ENCODE data around the gene KCNQ5. TPM values are rescaled to one million over a fixed set of nuclear protein-coding genes. Genes with fewer than 3 reads are reported as not detected.

The KCNQ5 gene
- total RNA-seq, 1 experiment from 2014 or later = 2.0 TPM

- no peaks in the 10 kb centered on the region for H3K27me3 Mint-ChIP-seq (ENCODE audit: low read depth)
- no peak for DNase-seq (ENCODE audit: low spot score)
- ATAC-seq = no peak
- TF ChIP-seq NFYB (CRISPR knock-in tag; conservative IDR thresholded peaks at IDR 0.05; ENCODE audit: low read depth) = no peak
- TF ChIP-seq MLX (CRISPR knock-in tag; IDR thresholded peaks at IDR 0.05) = no peak
- TF ChIP-seq USF1 (CRISPR knock-in tag; IDR thresholded peaks at IDR 0.05) = no peak
- peaks cover 16% of the 10 kb centered on the region for H3K4me1 Mint-ChIP-seq
- ChIA-PET CTCF (no interaction called here), POLR2A (no interaction called here)
- no peak overlapping the region for H3K4me3 Mint-ChIP-seq
- no peaks in the 10 kb centered on the region for H3K9me3 Mint-ChIP-seq
- no peak overlapping the region for H3K27ac Mint-ChIP-seq
- H3K36me3 Mint-ChIP-seq = no peaks in the 10 kb centered on the region
These were observed 350.7 kb downstream of the KCNQ5 start for GRCh38 chr6:72972579-72972978.

GRCh38 chr6:72974276-72974675 is 352.4 kb downstream of the KCNQ5 start:
- Mint-ChIP-seq H3K4me1 (peaks cover 19% of the 10 kb centered on the region), H3K36me3 (peaks cover 3% of the 10 kb centered on the region), H3K4me3 (no peak overlapping the region), H3K27me3 (ENCODE audit: low read depth) (no peaks in the 10 kb centered on the region), H3K9me3 (peaks cover 7% of the 10 kb centered on the region), H3K27ac (no peak overlapping the region)
- CTCF ChIA-PET = interaction anchor here (0.7 kb wide), 1 partner anchor 598 kb away, joined by 3 read pairs; no protein-coding TSS in a partner anchor
- ATAC-seq = no peak
- no peak for DNase-seq (ENCODE audit: low spot score)
- POLR2A ChIA-PET = no interaction called here
- TF ChIP-seq E2F4 (CRISPR knock-in tag; IDR thresholded peaks at IDR 0.05; ENCODE audit: borderline replicate concordance, low read depth) (no peak), ZNF425 (CRISPR knock-in tag; conservative IDR thresholded peaks at IDR 0.05) (no peak), ZNF671 (CRISPR knock-in tag; IDR thresholded peaks at IDR 0.05) (no peak), ZNF219 (CRISPR knock-in tag; IDR thresholded peaks at IDR 0.05; ENCODE audit: borderline replicate concordance) (no peak), TEAD4 (CRISPR knock-in tag; IDR thresholded peaks at IDR 0.05) (no peak)

GRCh38 chr6:72975352-72975752 is 353.5 kb downstream of the KCNQ5 start:
- peak overlapping the region; percentile 15; the same call in 1 of the 2 replicates for H3K27ac Mint-ChIP-seq
- DNase-seq (ENCODE audit: low spot score) = no peak
- ChIA-PET CTCF (no interaction called here), POLR2A (no interaction called here)
- peaks cover 12% of the 10 kb centered on the region for H3K9me3 Mint-ChIP-seq
- H3K4me3 Mint-ChIP-seq = no peak overlapping the region
- no peaks in the 10 kb centered on the region; the same call in 1 of the 2 replicates for H3K27me3 Mint-ChIP-seq (ENCODE audit: low read depth)
- peaks cover 19% of the 10 kb centered on the region for H3K4me1 Mint-ChIP-seq
- no peak for ATAC-seq
- peaks cover 4% of the 10 kb centered on the region for H3K36me3 Mint-ChIP-seq
- no peak for TF ChIP-seq ATF3 (CRISPR knock-in tag; conservative IDR thresholded peaks at IDR 0.05)
- no peak for TF ChIP-seq PRDM15 (CRISPR knock-in tag; IDR thresholded peaks at IDR 0.05)
- TF ChIP-seq JUN (CRISPR knock-in tag; IDR thresholded peaks at IDR 0.05) = no peak
- TF ChIP-seq RELA (CRISPR knock-in tag; IDR thresholded peaks at IDR 0.05; ENCODE audit: borderline replicate concordance) = no peak
- no peak for TF ChIP-seq ESRRA (CRISPR knock-in tag; IDR thresholded peaks at IDR 0.05; ENCODE audit: borderline replicate concordance)
- no peak for TF ChIP-seq NR2C2 (CRISPR knock-in tag; IDR thresholded peaks at IDR 0.05)
- no peak for TF ChIP-seq CDX4 (CRISPR knock-in tag; IDR thresholded peaks at IDR 0.05; ENCODE audit: borderline replicate concordance)
- TF ChIP-seq AR (CRISPR knock-in tag; IDR thresholded peaks at IDR 0.05) = no peak

Measured in WTC11 (cell line).